ENCODE data around the gene PPT2.

DNA sequence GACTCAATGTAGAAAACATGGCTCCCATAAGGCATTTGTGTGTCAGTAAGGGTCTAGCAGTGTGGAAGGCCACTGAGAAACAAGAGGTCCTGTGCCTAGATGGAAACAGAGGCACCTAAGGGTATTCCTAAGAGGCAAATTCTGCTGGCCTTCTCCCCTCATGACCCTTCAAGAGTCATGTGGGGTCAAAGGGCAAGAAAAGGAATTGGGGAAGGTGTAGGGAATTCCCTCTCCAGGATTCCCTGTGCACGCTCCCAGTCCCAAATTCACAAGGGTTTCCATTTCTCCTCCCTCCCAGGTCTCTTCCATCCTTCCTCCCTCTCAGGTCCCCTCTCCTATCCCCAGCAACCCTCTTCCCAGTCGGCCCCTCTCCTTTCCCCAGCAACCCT, 21.4 kb downstream of the PPT2 start:
- TF ChIP-seq, protein P1, sequence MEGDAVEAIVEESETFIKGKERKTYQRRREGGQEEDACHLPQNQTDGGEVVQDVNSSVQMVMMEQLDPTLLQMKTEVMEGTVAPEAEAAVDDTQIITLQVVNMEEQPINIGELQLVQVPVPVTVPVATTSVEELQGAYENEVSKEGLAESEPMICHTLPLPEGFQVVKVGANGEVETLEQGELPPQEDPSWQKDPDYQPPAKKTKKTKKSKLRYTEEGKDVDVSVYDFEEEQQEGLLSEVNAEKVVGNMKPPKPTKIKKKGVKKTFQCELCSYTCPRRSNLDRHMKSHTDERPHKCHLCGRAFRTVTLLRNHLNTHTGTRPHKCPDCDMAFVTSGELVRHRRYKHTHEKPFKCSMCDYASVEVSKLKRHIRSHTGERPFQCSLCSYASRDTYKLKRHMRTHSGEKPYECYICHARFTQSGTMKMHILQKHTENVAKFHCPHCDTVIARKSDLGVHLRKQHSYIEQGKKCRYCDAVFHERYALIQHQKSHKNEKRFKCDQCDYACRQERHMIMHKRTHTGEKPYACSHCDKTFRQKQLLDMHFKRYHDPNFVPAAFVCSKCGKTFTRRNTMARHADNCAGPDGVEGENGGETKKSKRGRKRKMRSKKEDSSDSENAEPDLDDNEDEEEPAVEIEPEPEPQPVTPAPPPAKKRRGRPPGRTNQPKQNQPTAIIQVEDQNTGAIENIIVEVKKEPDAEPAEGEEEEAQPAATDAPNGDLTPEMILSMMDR (IDR thresholded peaks at IDR 0.05), result no peak
- no peak for TF ChIP-seq POLR2AphosphoS5 (IDR thresholded peaks at IDR 0.05)
